Raji (cell line): ENCODE measurements around the gene FOXR1.

ENCODE experiments used
- POLR2A ChIP-seq: IDR thresholded peaks from 2 replicates; pipeline ENCODE4 v1.6.1; 2011; ENCODE audit warnings: low read depth, low read length, control low read depth; ENCODE audit not compliant: insufficient read depth

The FOXR1 gene

GRCh38 chr11:119029069-119029339 lies 57.4 kb downstream of the FOXR1 start:
- TF ChIP-seq POLR2A: no peak

- TF ChIP-seq POLR2A: no peak
These were observed 57.9 kb downstream of the FOXR1 start for GRCh38 chr11:119029340-119030028.

- no peak for TF ChIP-seq POLR2A
These were observed 58.4 kb downstream of the FOXR1 start for GRCh38 chr11:119030029-119030328.

- peak; percentile 96 for TF ChIP-seq POLR2A
These were observed 58.9 kb downstream of the FOXR1 start, which contains the start of gene SLC37A4 for GRCh38 chr11:119030329-119031047. SLC37A4 (minus strand) TSS chr11:119030877.
